ENCODE results near the gene QSOX1.
A peak's percentile ranks its signal among the peaks of the same experiment; 100 is the strongest.

QSOX1 gene

GRCh38 chr1:180158149-180159147, 3.8 kb downstream of the QSOX1 start:
- no peak for DNase-seq

GRCh38 chr1:180160357-180160756, 5.7 kb downstream of the QSOX1 start:
- no peak for DNase-seq
- H3K9me3 Mint-ChIP-seq, result no peaks in the 10 kb centered on the region
- H3K4me1 Mint-ChIP-seq, result peaks cover 47% of the 10 kb centered on the region
- ATAC-seq, result no peak
- H3K4me3 Mint-ChIP-seq, result no peak overlapping the region
- H3K27ac Mint-ChIP-seq, result no peak overlapping the region
- no peaks in the 10 kb centered on the region for H3K27me3 Mint-ChIP-seq

More at GRCh38 chr1:180158149-180159147, 3.8 kb downstream of the QSOX1 start:
- no peak overlapping the region for H3K27ac Mint-ChIP-seq
- H3K4me3 Mint-ChIP-seq, result no peak overlapping the region
- peaks cover 49% of the 10 kb centered on the region for H3K4me1 Mint-ChIP-seq
- H3K27me3 Mint-ChIP-seq, result no peaks in the 10 kb centered on the region
- H3K9me3 Mint-ChIP-seq, result no peaks in the 10 kb centered on the region
- no peak for ATAC-seq

DNA sequence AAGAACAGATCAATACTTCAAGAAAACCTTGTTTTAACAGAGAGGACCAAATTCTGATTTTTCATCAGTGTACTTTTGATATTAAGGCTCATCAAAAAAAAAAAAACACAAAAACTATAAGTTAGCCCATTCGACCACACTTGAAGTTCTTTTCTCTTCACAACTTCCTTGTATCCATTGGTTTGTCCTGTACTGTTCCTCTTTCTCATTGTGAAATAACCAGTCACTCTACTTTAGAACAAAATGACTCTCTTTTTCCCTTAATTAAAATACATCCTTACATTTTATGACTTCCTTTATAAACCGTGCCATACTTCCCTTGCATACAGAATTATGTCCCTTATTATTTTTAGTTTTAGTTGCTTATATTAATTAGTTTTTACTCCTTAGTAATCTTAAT, 8.4 kb downstream of the QSOX1 start:
- Mint-ChIP-seq H3K4me3 (no peak overlapping the region), H3K9me3 (no peaks in the 10 kb centered on the region), H3K27me3 (no peaks in the 10 kb centered on the region), H3K27ac (no peak overlapping the region), H3K4me1 (peaks cover 29% of the 10 kb centered on the region)
- no peak for ATAC-seq
- DNase-seq, result no peak

GRCh38 chr1:180165096-180165495, 10.4 kb downstream of the QSOX1 start:
- Mint-ChIP-seq H3K4me3 (no peak overlapping the region), H3K9me3 (no peaks in the 10 kb centered on the region), H3K27me3 (no peaks in the 10 kb centered on the region), H3K27ac (no peak overlapping the region), H3K4me1 (peaks cover 11% of the 10 kb centered on the region)
- DNase-seq, result no peak
- ATAC-seq, result no peak

DNA sequence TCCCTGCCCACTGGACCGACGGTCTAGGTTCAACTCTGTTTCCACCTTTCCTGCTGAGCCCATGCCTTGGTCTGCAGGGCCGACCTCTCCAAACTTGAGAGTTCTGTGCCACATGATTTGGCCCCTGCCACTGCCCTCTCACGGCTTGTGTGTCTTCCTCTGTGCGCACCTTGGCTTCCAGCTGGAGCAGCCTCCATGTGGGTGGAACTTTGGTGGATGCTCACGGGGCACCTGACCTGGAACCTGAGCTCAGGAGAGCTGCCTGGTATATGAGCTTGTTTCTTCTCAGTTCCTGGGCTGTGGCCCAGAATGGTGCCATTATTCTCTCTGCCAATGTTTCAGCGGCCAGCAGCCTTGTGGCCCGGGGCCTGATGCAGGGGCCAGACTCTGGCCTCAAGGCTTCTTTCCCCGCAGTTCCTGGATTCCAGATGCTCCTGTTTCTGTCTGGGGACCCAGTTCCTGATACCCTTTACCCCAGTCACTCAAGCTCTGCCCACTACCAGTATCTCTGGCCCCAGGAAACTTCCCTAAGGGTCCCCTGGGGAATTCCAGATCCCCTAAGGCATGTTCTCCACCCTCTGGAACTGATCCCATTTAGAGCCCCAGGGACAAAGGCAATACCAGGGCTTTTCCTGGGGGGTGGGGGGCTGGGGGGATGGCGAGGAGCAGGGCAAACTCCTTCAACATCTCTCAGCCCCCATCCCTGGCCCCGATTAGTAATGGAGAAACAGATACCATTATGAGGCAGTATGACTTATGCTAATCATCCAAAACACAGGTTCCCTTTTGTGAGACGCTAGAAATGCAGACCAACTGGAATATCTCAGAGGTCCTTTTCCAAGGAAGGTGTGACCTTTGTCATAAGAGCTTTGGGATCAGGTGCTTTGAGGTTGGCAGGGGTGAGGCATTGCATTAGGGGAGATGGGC, 11.1 kb downstream of the QSOX1 start:
- no peaks in the 10 kb centered on the region for H3K27me3 Mint-ChIP-seq
- H3K4me3 Mint-ChIP-seq, result no peak overlapping the region
- DNase-seq (no peak), ATAC-seq (no peak)
- H3K4me1 Mint-ChIP-seq, result peaks cover 11% of the 10 kb centered on the region
- H3K27ac Mint-ChIP-seq, result no peak overlapping the region
- no peaks in the 10 kb centered on the region for H3K9me3 Mint-ChIP-seq

DNA sequence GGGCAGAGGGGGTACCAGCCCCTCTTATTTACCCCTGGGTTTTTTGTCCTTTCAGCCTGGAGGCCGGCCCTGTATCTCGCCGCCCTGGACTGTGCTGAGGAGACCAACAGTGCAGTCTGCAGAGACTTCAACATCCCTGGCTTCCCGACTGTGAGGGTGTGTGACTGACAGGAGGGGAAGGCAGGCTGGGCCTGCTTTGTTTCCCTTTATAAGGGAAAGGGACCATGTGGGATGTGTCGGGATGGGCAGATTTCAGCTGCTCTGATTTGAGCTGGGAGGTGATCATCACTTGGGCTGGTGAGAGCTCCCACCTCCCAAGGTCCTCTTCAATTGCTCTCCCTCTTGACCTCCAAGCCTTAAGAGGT, 11.7 kb downstream of the QSOX1 start:
- ATAC-seq (no peak), DNase-seq (no peak)
- Mint-ChIP-seq H3K9me3 (no peaks in the 10 kb centered on the region), H3K4me1 (peaks cover 11% of the 10 kb centered on the region), H3K27me3 (no peaks in the 10 kb centered on the region), H3K4me3 (no peak overlapping the region), H3K27ac (no peak overlapping the region)

- ATAC-seq (no peak), DNase-seq (no peak)
- no peaks in the 10 kb centered on the region for H3K27me3 Mint-ChIP-seq
- H3K4me1 Mint-ChIP-seq, result peaks cover 11% of the 10 kb centered on the region
- H3K9me3 Mint-ChIP-seq, result no peaks in the 10 kb centered on the region
- no peak overlapping the region for H3K4me3 Mint-ChIP-seq
- no peak overlapping the region for H3K27ac Mint-ChIP-seq
Observed at GRCh38 chr1:180167021-180167701, 12.5 kb downstream of the QSOX1 start.

DNA sequence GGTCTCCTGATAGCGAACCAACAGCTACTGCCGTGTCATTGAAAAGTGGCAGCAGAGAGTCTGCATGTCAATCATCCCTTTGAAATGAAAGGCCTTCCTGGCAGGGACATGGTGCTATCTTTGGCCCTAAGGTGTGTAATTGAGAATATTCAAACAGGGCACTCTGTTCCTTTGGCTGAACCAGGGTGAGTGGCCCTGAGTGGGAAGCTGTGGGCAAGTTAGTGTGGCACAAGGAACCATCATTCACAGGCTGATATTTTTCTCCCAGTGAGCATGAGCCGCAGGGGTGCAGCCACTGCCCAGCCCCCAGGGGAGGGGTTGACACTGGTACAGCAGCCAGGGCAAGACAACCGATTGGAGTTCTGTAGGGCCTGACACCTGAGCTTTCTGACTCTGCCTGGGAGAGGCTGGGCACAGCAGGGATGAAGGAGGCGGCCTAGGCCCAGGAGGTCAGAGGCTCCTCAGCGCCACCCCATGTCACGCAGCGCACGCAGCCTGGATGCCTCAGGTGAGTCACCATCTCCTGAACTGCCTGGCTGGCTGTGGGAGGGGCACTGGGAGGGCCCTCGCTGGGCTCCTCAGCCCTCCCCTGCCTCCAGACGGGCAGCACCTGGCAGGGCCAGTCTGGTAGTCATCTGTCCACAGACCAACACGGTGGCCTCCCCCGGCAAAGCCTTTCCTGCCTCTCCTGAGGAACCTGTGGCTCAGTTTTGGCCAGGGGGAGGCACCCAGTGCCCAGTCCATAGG, 13.2 kb downstream of the QSOX1 start:
- H3K27ac Mint-ChIP-seq, result no peak overlapping the region
- H3K9me3 Mint-ChIP-seq, result no peaks in the 10 kb centered on the region
- peaks cover 11% of the 10 kb centered on the region for H3K4me1 Mint-ChIP-seq
- ATAC-seq (no peak), DNase-seq (no peak)
- H3K4me3 Mint-ChIP-seq, result no peak overlapping the region
- no peaks in the 10 kb centered on the region for H3K27me3 Mint-ChIP-seq

GRCh38 chr1:180168786-180169639, 14.3 kb downstream of the QSOX1 start:
- H3K27ac Mint-ChIP-seq, result peak overlapping the region in 1 of 2 donors; percentile 31
- peaks cover 6% of the 10 kb centered on the region for H3K4me1 Mint-ChIP-seq
- DNase-seq, result peak; percentile 47 to 48

GRCh38 chr1:180169640-180170195, 15.0 kb downstream of the QSOX1 start:
- H3K4me3 Mint-ChIP-seq, result no peak overlapping the region
- DNase-seq (no peak), ATAC-seq (no peak)
- H3K4me1 Mint-ChIP-seq, result peaks cover 5% of the 10 kb centered on the region
- H3K27me3 Mint-ChIP-seq, result no peaks in the 10 kb centered on the region
- no peak overlapping the region for H3K27ac Mint-ChIP-seq
- no peaks in the 10 kb centered on the region for H3K9me3 Mint-ChIP-seq

More at GRCh38 chr1:180168786-180169639, 14.3 kb downstream of the QSOX1 start:
- Mint-ChIP-seq H3K4me3 (no peak overlapping the region), H3K27me3 (no peaks in the 10 kb centered on the region), H3K9me3 (no peaks in the 10 kb centered on the region)
- peak; percentile 79 for ATAC-seq

DNA sequence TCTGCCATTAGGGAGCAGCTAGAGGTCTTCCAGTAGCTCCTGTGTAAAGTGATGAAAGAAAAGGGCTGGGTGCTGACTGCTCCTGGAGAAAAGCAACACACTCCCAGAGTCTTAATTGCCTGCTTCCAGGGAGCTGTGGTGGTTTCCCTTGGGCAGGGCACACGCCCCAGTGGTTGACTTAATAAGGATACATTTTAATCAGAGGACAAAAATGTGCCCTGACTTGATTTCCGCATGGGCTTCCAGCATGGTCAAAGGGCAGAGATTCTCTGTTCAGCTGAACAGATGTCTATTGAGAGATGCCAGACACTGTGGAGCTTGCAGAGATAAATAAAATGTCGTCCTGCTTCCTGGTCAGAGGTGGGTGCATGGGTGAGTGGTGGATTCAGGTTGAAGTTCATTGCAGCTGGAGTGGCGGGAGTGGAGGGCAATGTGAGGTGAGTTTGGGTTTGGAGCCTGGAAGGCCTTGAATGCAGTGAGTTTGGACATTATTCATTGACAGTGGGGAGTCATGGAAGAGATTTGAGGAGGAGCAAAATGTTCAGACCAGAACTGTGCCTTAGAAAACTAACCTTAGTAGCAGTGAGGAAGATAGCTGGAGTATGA, 16.0 kb downstream of the QSOX1 start:
- Mint-ChIP-seq H3K4me3 (no peak overlapping the region), H3K27me3 (no peaks in the 10 kb centered on the region), H3K4me1 (peaks cover 4% of the 10 kb centered on the region), H3K9me3 (no peaks in the 10 kb centered on the region), H3K27ac (no peak overlapping the region)
- ATAC-seq, result no peak
- DNase-seq, result no peak

DNA sequence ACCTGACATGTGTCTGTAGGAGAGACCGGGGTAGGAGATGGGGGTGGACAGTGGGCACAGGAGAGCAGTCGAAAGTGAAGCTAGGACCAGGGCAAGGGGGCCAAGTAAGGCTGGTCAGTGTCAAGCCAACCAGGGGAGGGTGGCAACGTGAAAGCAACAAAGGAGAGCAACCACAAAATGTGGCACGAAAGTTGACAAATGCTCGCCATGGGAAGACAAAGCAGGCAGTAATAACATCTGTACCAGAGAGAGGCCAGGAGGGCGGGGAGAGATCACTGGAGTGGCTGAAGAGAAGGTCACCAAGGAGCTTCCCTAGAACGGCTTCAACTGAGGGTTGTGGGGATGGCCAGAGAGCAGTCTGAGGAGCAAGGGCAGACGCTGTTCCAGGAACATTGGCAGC, 17.0 kb downstream of the QSOX1 start:
- DNase-seq (no peak), ATAC-seq (no peak)
- Mint-ChIP-seq H3K4me3 (no peak overlapping the region), H3K4me1 (no peaks in the 10 kb centered on the region), H3K27me3 (no peaks in the 10 kb centered on the region), H3K9me3 (no peaks in the 10 kb centered on the region), H3K27ac (no peak overlapping the region)

DNA sequence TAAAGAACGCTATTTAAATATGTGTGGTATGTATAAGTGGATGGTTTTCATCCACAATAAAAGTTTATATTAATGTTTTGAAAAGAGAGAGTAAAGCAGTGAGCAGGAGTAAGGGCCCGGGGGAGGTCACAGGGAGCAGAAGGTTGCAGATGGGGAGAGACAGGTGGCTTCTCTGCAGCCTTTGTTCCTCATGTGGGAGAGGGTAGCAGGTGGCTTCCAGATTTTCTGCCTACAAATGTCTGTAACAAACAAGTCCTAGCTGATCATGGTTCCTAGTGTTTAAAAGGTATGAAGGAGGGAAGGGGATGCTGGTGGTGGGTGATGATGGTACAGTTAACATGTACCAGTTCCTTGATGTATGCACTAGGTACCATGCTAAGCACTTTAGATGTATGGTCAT, 18.8 kb downstream of the QSOX1 start:
- no peak for ATAC-seq
- Mint-ChIP-seq H3K27ac (no peak overlapping the region), H3K27me3 (no peaks in the 10 kb centered on the region), H3K4me1 (no peaks in the 10 kb centered on the region), H3K9me3 (no peaks in the 10 kb centered on the region), H3K4me3 (no peak overlapping the region)
- no peak for DNase-seq

Measured in stimulated activated naive CD8-positive, alpha-beta T cell treated with anti-CD3 and anti-CD28 coated beads, Interleukin-15, amount 100 ng/mL, for 72 hours (primary cell).